K562 (cell line): ENCODE data around the gene C1QTNF5. TPM values are rescaled to one million over a fixed set of nuclear protein-coding genes. Genes with fewer than 3 reads are reported as not detected.
A peak's percentile ranks its signal among the peaks of the same experiment; 100 is the strongest.

Source experiments
- CAMTA2 ChIP-seq: fragments of 250-450 bp; sonication (Bioruptor Pico); conservative IDR thresholded peaks from 2 replicates; pipeline ENCODE4 v1.5.1; 2022
- CXXC5 ChIP-seq: fragments of 250-450 bp; sonication (Bioruptor Pico); IDR thresholded peaks from 2 replicates; pipeline ENCODE4 v1.8.0; 2022; ENCODE audit warnings: inconsistent platforms, mild to moderate bottlenecking, moderate library complexity
- EGR1 ChIP-seq: fragments of 450-650 bp; conservative IDR thresholded peaks from 2 replicates; pipeline ENCODE4 v1.6.1; 2017; ENCODE audit warnings: mild to moderate bottlenecking
- ETS2 ChIP-seq: IDR thresholded peaks from 2 replicates; pipeline ENCODE4 v1.6.1; 2016; ENCODE audit warnings: borderline replicate concordance, missing genetic modification characterization, mild to moderate bottlenecking, moderate library complexity, missing compliant biosample characterization; ENCODE audit not compliant: poor library complexity, severe bottlenecking
- IRF2 ChIP-seq: sonication (generic); formaldehyde crosslinking; IDR thresholded peaks from 2 replicates; pipeline ENCODE4 v1.8.1; 2022; ENCODE audit warnings: mild to moderate bottlenecking, missing genetic modification reagents
- KDM1A ChIP-seq, 2 experiments: fragments of 450-650 bp; IDR thresholded peaks; 2 replicates each; pipeline ENCODE4 v1.6.1; 2016; ENCODE audit warnings: mild to moderate bottlenecking in 2 of 2
- MEF2A ChIP-seq: IDR thresholded peaks from 2 replicates; pipeline ENCODE4 v1.6.1; 2011; ENCODE audit warnings: low read depth, mild to moderate bottlenecking, low read length, moderate library complexity; ENCODE audit not compliant: control insufficient read depth
- MEIS2 ChIP-seq: fragments of 450-650 bp; IDR thresholded peaks from 2 replicates; pipeline ENCODE4 v1.6.1; 2014; ENCODE audit warnings: mild to moderate bottlenecking; ENCODE audit not compliant: partially characterized antibody
- NR2C1 ChIP-seq, 2 experiments: fragments of 450-650 bp; IDR thresholded peaks; 2 replicates each; pipeline ENCODE4 v1.6.1; 2017; ENCODE audit warnings: mild to moderate bottlenecking in 2 of 2, antibody characterized with exemption in 1 of 2, inconsistent platforms in 1 of 2, missing compliant biosample characterization in 1 of 2, missing genetic modification characterization in 1 of 2
- PHTF2 ChIP-seq: fragments of 250-450 bp; sonication (Bioruptor Pico); IDR thresholded peaks from 2 replicates; pipeline ENCODE4 v1.5.0; 2021; ENCODE audit warnings: mild to moderate bottlenecking
- RBM14 ChIP-seq: fragments of 200-400 bp; formaldehyde crosslinking; IDR thresholded peaks from 2 replicates; pipeline ENCODE4 v1.6.1; 2018; ENCODE audit warnings: low read depth, mild to moderate bottlenecking, low read length, moderate library complexity, borderline replicate concordance; ENCODE audit not compliant: insufficient read depth
- SNIP1 ChIP-seq: fragments of 450-650 bp; IDR thresholded peaks from 2 replicates; pipeline ENCODE4 v1.7.1; 2017; ENCODE audit warnings: low read depth, mild to moderate bottlenecking
- U2AF1 ChIP-seq: fragments of 200-400 bp; formaldehyde crosslinking; optimal IDR thresholded peaks from 2 replicates; pipeline ENCODE3; 2017; ENCODE audit warnings: mild to moderate bottlenecking, low read depth, low read length, moderate library complexity
- ZFP1 ChIP-seq: fragments of 450-650 bp; formaldehyde crosslinking; IDR thresholded peaks from 2 replicates; pipeline ENCODE4 v1.4.0; 2020; ENCODE audit warnings: mild to moderate bottlenecking, mixed read lengths
- ZNF274 ChIP-seq: IDR thresholded peaks from 2 replicates; pipeline ENCODE4 v1.6.1; 2011; ENCODE audit warnings: low read depth, mild to moderate bottlenecking, low read length, moderate library complexity, borderline replicate concordance
- ZNF408 ChIP-seq: fragments of 250-450 bp; sonication (Bioruptor Pico); IDR thresholded peaks from 2 replicates; pipeline ENCODE4 v1.4.0; 2020; ENCODE audit warnings: low read depth, mild to moderate bottlenecking, moderate library complexity
- ZNF431 ChIP-seq: sonication (generic); formaldehyde crosslinking; IDR thresholded peaks from 2 replicates; pipeline ENCODE4 v1.8.0; 2022; ENCODE audit warnings: mild to moderate bottlenecking, missing genetic modification reagents
- ZNF586 ChIP-seq: fragments of 450-650 bp; formaldehyde crosslinking; conservative IDR thresholded peaks from 2 replicates; pipeline ENCODE4 v1.4.0; 2020; ENCODE audit warnings: mild to moderate bottlenecking, moderate library complexity
- ZNF699 ChIP-seq: fragments of 250-450 bp; sonication (Bioruptor Pico); IDR thresholded peaks from 2 replicates; pipeline ENCODE4 v1.8.0; 2021; ENCODE audit warnings: mild to moderate bottlenecking, moderate library complexity; ENCODE audit not compliant: insufficient replicate concordance
- ZNF778 ChIP-seq: fragments of 450-650 bp; formaldehyde crosslinking; IDR thresholded peaks from 2 replicates; pipeline ENCODE4 v1.4.0; 2020; ENCODE audit warnings: mild to moderate bottlenecking, moderate library complexity
- polyA plus RNA-seq, 8 experiments: library from polyadenylated mRNA; depleted of rRNA in 4 of 8; stranded (reverse) in 5 of 8; unstranded in 3 of 8; fragments of >200 nt; fragmentation: Nextera tagmentation in 2 of 8; fragmentation: Illumina TruSeq in 1 of 8; extraction: Ambion mirVana in 2 of 8; extraction: Trizol in 1 of 8; gene quantifications; 2 replicates each; pipeline versions ENCODE4 v1.2.1 to v1.2.3, GENCODE V29; 2011 to 2014; ENCODE audit warnings: inconsistent platforms in 1 of 8, missing spikeins in 1 of 8
- total RNA-seq, 7 experiments: library from RNA; depleted of rRNA in 6 of 7; stranded (reverse); fragments of >200 nt in 6 of 7; fragmentation: Illumina TruSeq in 2 of 7; extraction: Trizol in 2 of 7; gene quantifications; 2 replicates each; pipeline versions ENCODE4 v1.2.1 to v1.2.3, GENCODE V29; 2011 to 2021; ENCODE audit warnings: low replicate concordance in 1 of 7
- TF ChIP-seq, protein P1 (sequence below): fragments of 450-650 bp; conservative IDR thresholded peaks from 2 replicates; pipeline ENCODE4 v1.6.1; 2016; ENCODE audit warnings: missing genetic modification characterization, low read depth, mild to moderate bottlenecking, control low read depth, missing compliant biosample characterization
- TF ChIP-seq, protein P2 (sequence below), 2 experiments: fragments of 450-650 bp; conservative IDR thresholded peaks; 2 replicates each; pipeline ENCODE4 v1.6.1; 2017; ENCODE audit warnings: mild to moderate bottlenecking in 2 of 2, moderate library complexity in 2 of 2
- TF ChIP-seq, protein P3 (sequence below): fragments of 450-650 bp; IDR thresholded peaks from 2 replicates; pipeline ENCODE4 v1.6.1; 2017; ENCODE audit warnings: antibody characterized with exemption

Gene C1QTNF5
- total and polyA plus RNA-seq, 9 of the 15 experiments (the other 6 are each of a cell fraction or from before 2014, with no cell fraction given), result 0.07 to 0.76 (median 0.24) TPM; not detected in 1

DNA sequence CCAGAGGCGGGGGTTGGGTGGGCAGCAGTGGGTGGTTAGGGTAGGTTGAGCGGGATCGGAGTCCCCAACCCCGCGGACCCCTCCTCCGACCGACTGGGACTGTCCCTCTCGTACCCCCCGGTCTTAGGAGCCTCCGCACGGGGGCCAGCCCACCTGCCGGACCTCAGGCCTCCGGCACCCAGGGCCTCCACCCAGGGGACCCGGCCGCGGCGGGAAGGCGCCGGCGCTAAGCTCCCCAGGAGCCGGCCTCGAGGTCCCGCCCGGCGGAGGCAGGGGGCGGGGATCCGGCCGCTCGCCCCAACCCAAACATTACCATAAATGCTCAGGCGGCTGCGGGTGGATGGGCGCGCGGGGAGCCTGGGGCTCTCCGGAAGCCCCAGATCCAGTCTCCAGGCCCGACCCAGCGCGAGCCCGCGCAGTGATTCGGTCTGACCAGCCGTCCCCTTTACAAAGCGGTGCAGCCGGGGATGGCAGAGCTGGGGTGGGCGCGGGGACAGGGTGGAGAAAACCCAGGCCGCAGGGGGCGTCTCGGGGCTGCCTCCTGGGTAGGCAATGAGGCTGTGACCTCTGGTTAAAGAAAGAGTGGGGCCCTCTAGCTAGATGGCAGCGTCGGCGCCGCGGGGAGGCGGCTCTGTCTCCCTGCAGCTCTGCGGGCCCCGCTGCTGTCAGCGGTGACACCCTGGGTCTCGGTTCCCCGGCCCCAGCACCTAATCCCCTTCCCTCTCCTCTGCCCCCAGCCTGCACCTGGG, 19.7 kb downstream of the C1QTNF5 start (continued):
- no peak; the same call in none of the 2 replicates for TF ChIP-seq CXXC5 (CRISPR knock-in tag)
- TF ChIP-seq RBM14, result 0 out of 2 replicates have a peak, but pooled peaks have one; percentile 49
- no peak for TF ChIP-seq KDM1A (IDR thresholded peaks at IDR 0.05)
- no peak for TF ChIP-seq IRF2 (CRISPR knock-in tag)
- TF ChIP-seq SNIP1, result no peak
- TF ChIP-seq ZNF408 (CRISPR knock-in tag), result no peak
- TF ChIP-seq MEF2A, result no peak
- no peak for TF ChIP-seq ETS2 (tag)
- TF ChIP-seq ZNF431 (CRISPR knock-in tag), result 0 out of 2 replicates have a peak, but pooled peaks have one; percentile 22
- no peak for TF ChIP-seq PHTF2 (CRISPR knock-in tag)
- TF ChIP-seq, protein P1, sequence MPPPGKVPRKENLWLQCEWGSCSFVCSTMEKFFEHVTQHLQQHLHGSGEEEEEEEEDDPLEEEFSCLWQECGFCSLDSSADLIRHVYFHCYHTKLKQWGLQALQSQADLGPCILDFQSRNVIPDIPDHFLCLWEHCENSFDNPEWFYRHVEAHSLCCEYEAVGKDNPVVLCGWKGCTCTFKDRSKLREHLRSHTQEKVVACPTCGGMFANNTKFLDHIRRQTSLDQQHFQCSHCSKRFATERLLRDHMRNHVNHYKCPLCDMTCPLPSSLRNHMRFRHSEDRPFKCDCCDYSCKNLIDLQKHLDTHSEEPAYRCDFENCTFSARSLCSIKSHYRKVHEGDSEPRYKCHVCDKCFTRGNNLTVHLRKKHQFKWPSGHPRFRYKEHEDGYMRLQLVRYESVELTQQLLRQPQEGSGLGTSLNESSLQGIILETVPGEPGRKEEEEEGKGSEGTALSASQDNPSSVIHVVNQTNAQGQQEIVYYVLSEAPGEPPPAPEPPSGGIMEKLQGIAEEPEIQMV (tag), result no peak
- no peak for TF ChIP-seq ZNF586 (CRISPR knock-in tag)
- no peak for TF ChIP-seq ZNF274
- TF ChIP-seq EGR1, result no peak
- TF ChIP-seq ZNF699 (CRISPR knock-in tag), result no peak
- TF ChIP-seq CAMTA2, result no peak
- no peak for TF ChIP-seq ZNF778 (CRISPR knock-in tag)
- TF ChIP-seq, protein P2, sequence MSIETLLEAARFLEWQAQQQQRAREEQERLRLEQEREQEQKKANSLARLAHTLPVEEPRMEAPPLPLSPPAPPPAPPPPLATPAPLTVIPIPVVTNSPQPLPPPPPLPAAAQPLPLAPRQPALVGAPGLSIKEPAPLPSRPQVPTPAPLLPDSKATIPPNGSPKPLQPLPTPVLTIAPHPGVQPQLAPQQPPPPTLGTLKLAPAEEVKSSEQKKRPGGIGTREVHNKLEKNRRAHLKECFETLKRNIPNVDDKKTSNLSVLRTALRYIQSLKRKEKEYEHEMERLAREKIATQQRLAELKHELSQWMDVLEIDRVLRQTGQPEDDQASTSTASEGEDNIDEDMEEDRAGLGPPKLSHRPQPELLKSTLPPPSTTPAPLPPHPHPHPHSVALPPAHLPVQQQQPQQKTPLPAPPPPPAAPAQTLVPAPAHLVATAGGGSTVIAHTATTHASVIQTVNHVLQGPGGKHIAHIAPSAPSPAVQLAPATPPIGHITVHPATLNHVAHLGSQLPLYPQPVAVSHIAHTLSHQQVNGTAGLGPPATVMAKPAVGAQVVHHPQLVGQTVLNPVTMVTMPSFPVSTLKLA (conservative IDR thresholded peaks at IDR 0.05), result peak; percentile 31 to 40; a peak in 2 of 4 replicates
- TF ChIP-seq ZFP1 (CRISPR knock-in tag), result no peak
- TF ChIP-seq MEIS2, result no peak
- no peak for TF ChIP-seq NR2C1 (IDR thresholded peaks at IDR 0.05)
- TF ChIP-seq NR2C1 (tag; IDR thresholded peaks at IDR 0.05), result 0 out of 2 replicates have a peak, but pooled peaks have one; percentile 10
- TF ChIP-seq, protein P3, sequence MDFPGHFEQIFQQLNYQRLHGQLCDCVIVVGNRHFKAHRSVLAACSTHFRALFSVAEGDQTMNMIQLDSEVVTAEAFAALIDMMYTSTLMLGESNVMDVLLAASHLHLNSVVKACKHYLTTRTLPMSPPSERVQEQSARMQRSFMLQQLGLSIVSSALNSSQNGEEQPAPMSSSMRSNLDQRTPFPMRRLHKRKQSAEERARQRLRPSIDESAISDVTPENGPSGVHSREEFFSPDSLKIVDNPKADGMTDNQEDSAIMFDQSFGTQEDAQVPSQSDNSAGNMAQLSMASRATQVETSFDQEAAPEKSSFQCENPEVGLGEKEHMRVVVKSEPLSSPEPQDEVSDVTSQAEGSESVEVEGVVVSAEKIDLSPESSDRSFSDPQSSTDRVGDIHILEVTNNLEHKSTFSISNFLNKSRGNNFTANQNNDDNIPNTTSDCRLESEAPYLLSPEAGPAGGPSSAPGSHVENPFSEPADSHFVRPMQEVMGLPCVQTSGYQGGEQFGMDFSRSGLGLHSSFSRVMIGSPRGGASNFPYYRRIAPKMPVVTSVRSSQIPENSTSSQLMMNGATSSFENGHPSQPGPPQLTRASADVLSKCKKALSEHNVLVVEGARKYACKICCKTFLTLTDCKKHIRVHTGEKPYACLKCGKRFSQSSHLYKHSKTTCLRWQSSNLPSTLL, result no peak
- peak; percentile 57 for TF ChIP-seq U2AF1
